Panc1 (cell line): ENCODE results near the gene SLC1A2. TPM values are rescaled to one million over a fixed set of nuclear protein-coding genes. Genes with fewer than 3 reads are reported as not detected.
A peak's percentile ranks its signal among the peaks of the same experiment; 100 is the strongest.

Experiments used
- ATAC-seq: fragments of 200-7000 bp; cut with Tn5 transposase; 2 replicates; pipeline ENCODE4 v1.9.1; 2020; ENCODE audit warnings: mild to moderate bottlenecking, moderate library complexity
- BruUV-seq: library from RNA; stranded (reverse); fragments of 400-500 nt; replicated peaks from 2 replicates; lab custom pipeline; 2021; lab: Mats Ljungman, UMichigan
- CTCF ChIA-PET: fragments of 300-600 bp; sonication (Branson Sonifier 250); formaldehyde crosslinking; loops from one replicate; lab custom pipeline; 2022; ENCODE audit warnings: antibody characterized with exemption; lab: Charles Lee
- POLR2A ChIA-PET: fragments of 300-600 bp; sonication (Branson Sonifier 250); formaldehyde crosslinking; loops from one replicate; lab custom pipeline; 2022; ENCODE audit warnings: antibody characterized with exemption; lab: Charles Lee
- DNase-seq: peaks from one replicate; pipeline ENCODE4 v3.0.0-alpha.2; 2010; ENCODE audit warnings: low read depth, low spot score
- H3K27ac ChIP-seq: 2 replicates; pipeline ENCODE4 v1.5.1; 2011; ENCODE audit warnings: mild to moderate bottlenecking, low read length, inconsistent platforms
- H3K27me3 ChIP-seq: fragments of 200-500 bp; sonication (Bioruptor generic); 2 replicates; pipeline ENCODE4 v1.6.0; 2014; ENCODE audit warnings: low read length, inconsistent platforms; ENCODE audit not compliant: control insufficient read depth, insufficient read depth
- H3K36me3 ChIP-seq: fragments of 200-500 bp; sonication (Bioruptor generic); 2 replicates; pipeline ENCODE4 v1.5.1; 2014; ENCODE audit warnings: inconsistent platforms, mild to moderate bottlenecking, low read length, moderate library complexity; ENCODE audit not compliant: control insufficient read depth, insufficient read depth
- H3K4me1 ChIP-seq: 2 replicates; pipeline ENCODE4 v1.5.1; 2011; ENCODE audit warnings: inconsistent platforms, mild to moderate bottlenecking, low read length, moderate library complexity; ENCODE audit not compliant: control insufficient read depth, insufficient read depth
- H3K4me3 ChIP-seq, 2 experiments: 2 replicates each; pipeline ENCODE4 v1.5.1; 2011 to 2012; ENCODE audit warnings: low read depth in 2 of 2, low read length in 2 of 2, mild to moderate bottlenecking in 2 of 2, inconsistent platforms in 1 of 2, moderate library complexity in 1 of 2
- H3K9me3 ChIP-seq: fragments of 200-500 bp; sonication (Bioruptor generic); 2 replicates; pipeline ENCODE4 v1.5.1; 2014; ENCODE audit warnings: low read depth, mild to moderate bottlenecking, inconsistent platforms, low read length, moderate library complexity; ENCODE audit not compliant: control insufficient read depth, insufficient read depth
- CTCF ChIP-seq: fragments of 450-650 bp; IDR thresholded peaks from 2 replicates; pipeline ENCODE4 v1.5.1; 2017; ENCODE audit warnings: mild to moderate bottlenecking
- POLR2AphosphoS5 ChIP-seq: IDR thresholded peaks from 2 replicates; pipeline ENCODE4 v1.6.1; 2012; ENCODE audit warnings: mild to moderate bottlenecking, low read depth, low read length, moderate library complexity
- REST ChIP-seq, 2 experiments: IDR thresholded peaks; 2 replicates each; pipeline ENCODE4 v1.6.1; 2011 to 2012; ENCODE audit warnings: low read depth in 2 of 2, control low read depth in 1 of 2, low read length in 1 of 2, mild to moderate bottlenecking in 1 of 2, moderate library complexity in 1 of 2; ENCODE audit not compliant: insufficient read depth in 1 of 2
- SIN3A ChIP-seq: IDR thresholded peaks from 2 replicates; pipeline ENCODE4 v1.6.1; 2012; ENCODE audit warnings: low read depth, mild to moderate bottlenecking, low read length, moderate library complexity, borderline replicate concordance; ENCODE audit not compliant: insufficient read depth
- TCF7L2 ChIP-seq: IDR thresholded peaks from 2 replicates; pipeline ENCODE4 v1.6.1; 2011; ENCODE audit warnings: mild to moderate bottlenecking, low read depth, low read length, inconsistent platforms
- in situ Hi-C: cut with HindIII; loops from 2 replicates; pipeline ENCODE4 v1.10.0; 2016; ENCODE audit warnings: low sequenced_read_pairs, low pct_unique_long_range_greater_than_20kb
- intact Hi-C: fragments of 100-400 bp; cut with micrococcal nuclease; formaldehyde crosslinking; loops from one replicate; pipeline ENCODE4 v1.10.0; 2022; ENCODE audit not compliant: unreplicated experiment
- total RNA-seq: library from RNA; stranded (reverse); gene quantifications from one replicate; pipeline ENCODE4 v1.2.1, GENCODE V29; 2021; ENCODE audit not compliant: unreplicated experiment

Gene SLC1A2
- total RNA-seq, 1 experiment from 2014 or later: 0.21 TPM

- intact Hi-C loops: no loop called here
Measured at GRCh38 chr11:35347173-35347878, 72.0 kb downstream of the SLC1A2 start.

More at GRCh38 chr11:35347173-35347878, 72.0 kb downstream of the SLC1A2 start:
- H3K4me1 ChIP-seq: no peaks in the 10 kb centered on the region; the same call in none of the 2 replicates
- POLR2A ChIA-PET: no interaction called here
- TF ChIP-seq CTCF: no peak
- no peak for TF ChIP-seq TCF7L2
- TF ChIP-seq REST (IDR thresholded peaks at IDR 0.05; ENCODE audit: insufficient read depth in 1 of 2, low read depth in 2 of 2, low read length in 1 of 2): no peak
- no peak for TF ChIP-seq POLR2AphosphoS5
- no peak for TF ChIP-seq SIN3A
- DNase-seq: no peak
- no peaks in the 10 kb centered on the region for H3K36me3 ChIP-seq
- peak overlapping the region; percentile 24; the same call in 1 of the 2 replicates for H3K27ac ChIP-seq
- in situ Hi-C loops: no loop called here
- no TSS peak for BruUV-seq
- no peak overlapping the region for H3K4me3 ChIP-seq
- H3K9me3 ChIP-seq: no peaks in the 10 kb centered on the region
- CTCF ChIA-PET: no interaction called here
- no peak for ATAC-seq
- no peaks in the 10 kb centered on the region for H3K27me3 ChIP-seq
